Subcutaneous abdominal adipose tissue (tissue), 5 donors: Measurements from ENCODE around the gene PSME3IP1.

Experiments used
- H3K27ac ChIP-seq: one replicate; pipeline ENCODE4 v1.7.0; 2013; ENCODE audit warnings: low read depth, mild to moderate bottlenecking, inconsistent platforms, low read length, moderate library complexity
- H3K27me3 ChIP-seq, 5 donors: one replicate each; pipeline ENCODE4 v1.7.0; 2013; ENCODE audit warnings: low read length in 5 of 5, inconsistent platforms in 1 of 5; ENCODE audit not compliant: control insufficient read depth in 5 of 5, insufficient read depth in 4 of 5
- H3K36me3 ChIP-seq, 5 donors: one replicate each; pipeline ENCODE4 v1.7.0; 2013; ENCODE audit warnings: low read length in 5 of 5; ENCODE audit not compliant: control insufficient read depth in 5 of 5, insufficient read depth in 5 of 5
- H3K4me1 ChIP-seq, 5 donors: one replicate each; pipeline ENCODE4 v1.7.0; 2013; ENCODE audit warnings: low read length in 5 of 5, mild to moderate bottlenecking in 3 of 5, moderate library complexity in 1 of 5; ENCODE audit not compliant: control insufficient read depth in 5 of 5, insufficient read depth in 5 of 5
- H3K4me3 ChIP-seq, 5 donors: one replicate each; pipeline ENCODE4 v1.7.0; 2013; ENCODE audit warnings: low read length in 5 of 5, low read depth in 1 of 5
- H3K9ac ChIP-seq, 5 donors: one replicate each; pipeline ENCODE4 v1.7.0; 2013; ENCODE audit warnings: low read length in 5 of 5, mild to moderate bottlenecking in 4 of 5, moderate library complexity in 3 of 5
- H3K9me3 ChIP-seq, 5 donors: one replicate each; pipeline ENCODE4 v1.7.0; 2013; ENCODE audit warnings: low read length in 5 of 5; ENCODE audit not compliant: control insufficient read depth in 5 of 5
- donor health status: healthy.
- donor health status: healthy.
- donor health status: healthy.
- donor health status: healthy.
- donor health status: healthy.

Gene PSME3IP1

DNA sequence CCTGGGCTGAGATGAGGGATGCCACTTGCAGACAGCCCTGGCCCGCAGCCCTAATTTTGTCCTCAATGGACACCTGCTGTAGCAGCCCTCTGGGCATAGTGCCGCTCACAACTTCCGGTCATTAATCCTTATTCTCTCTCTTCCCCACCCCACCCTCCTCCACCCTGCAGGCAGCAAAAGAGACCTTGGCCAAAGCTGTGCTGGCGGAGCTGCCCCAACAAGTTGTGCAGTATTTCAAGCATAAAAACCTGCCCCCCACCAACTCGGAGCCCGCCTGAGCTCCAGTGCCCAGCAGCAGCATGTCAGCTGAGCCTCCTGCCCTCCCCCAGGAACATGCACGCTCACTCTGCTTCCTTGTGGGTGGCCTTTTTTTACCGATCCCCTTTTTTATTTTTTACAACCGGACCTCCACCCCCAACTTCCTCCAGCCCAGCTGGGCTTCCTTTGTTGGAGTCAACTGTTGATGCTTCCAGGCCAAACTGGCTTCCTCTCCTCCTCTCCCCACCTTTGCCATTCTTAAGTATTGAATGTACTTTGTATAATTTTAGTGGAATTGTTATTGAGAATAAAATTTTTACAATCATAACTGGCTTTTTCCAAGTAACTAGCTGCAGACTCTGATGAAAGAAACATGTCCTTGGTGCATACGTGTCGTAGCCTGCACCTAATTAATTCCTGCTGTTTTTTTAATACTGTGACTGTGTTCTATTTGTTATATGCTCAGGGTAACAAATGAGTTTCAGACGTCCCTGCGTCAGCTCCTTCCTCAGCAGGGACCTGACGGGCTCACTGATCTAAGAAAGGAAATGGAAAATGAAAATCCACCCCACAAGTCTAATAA, 38.2 kb downstream of the PSME3IP1 start:
- H3K27ac ChIP-seq = peak overlapping the region; percentile 43
- H3K9ac ChIP-seq = no peak overlapping the region
- no peaks in the 10 kb centered on the region for H3K9me3 ChIP-seq
- peaks cover 5 to 36% (median 32%) of the 10 kb centered on the region in 5 donors for H3K36me3 ChIP-seq
- H3K4me3 ChIP-seq = peak overlapping the region in 1 of 5 donors; percentile 27
- no peaks in the 10 kb centered on the region for H3K27me3 ChIP-seq
- H3K4me1 ChIP-seq = peaks cover 8 to 89% (median 72%) of the 10 kb centered on the region in 5 donors

DNA sequence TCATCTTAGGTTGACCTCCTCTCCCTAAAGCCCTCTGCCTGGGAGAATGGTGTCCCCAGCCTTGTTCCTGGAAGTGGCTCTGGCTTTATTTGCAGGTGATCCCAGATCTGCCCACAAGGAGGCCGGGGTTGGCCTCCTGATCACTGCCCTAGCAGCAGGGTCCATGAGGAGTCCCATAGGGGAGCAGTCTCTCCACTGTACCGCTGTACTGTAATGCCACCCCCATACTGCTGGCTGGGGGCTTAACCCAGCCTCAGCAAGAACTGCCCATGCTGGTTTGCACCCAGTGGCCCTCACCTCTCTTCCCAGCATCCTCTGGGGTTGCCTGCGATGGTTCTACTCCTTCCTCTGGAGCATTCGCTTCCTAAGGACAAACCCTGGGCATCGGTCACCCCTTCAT, 39.1 kb downstream of the PSME3IP1 start:
- H3K27me3 ChIP-seq = no peaks in the 10 kb centered on the region
- no peak overlapping the region for H3K9ac ChIP-seq
- peaks cover 8 to 92% (median 80%) of the 10 kb centered on the region in 5 donors for H3K4me1 ChIP-seq
- H3K27ac ChIP-seq = peak overlapping the region; percentile 35
- H3K4me3 ChIP-seq = no peak overlapping the region
- H3K9me3 ChIP-seq = no peaks in the 10 kb centered on the region
- peaks cover 0 to 29% (median 24%) of the 10 kb centered on the region in 5 donors for H3K36me3 ChIP-seq

DNA sequence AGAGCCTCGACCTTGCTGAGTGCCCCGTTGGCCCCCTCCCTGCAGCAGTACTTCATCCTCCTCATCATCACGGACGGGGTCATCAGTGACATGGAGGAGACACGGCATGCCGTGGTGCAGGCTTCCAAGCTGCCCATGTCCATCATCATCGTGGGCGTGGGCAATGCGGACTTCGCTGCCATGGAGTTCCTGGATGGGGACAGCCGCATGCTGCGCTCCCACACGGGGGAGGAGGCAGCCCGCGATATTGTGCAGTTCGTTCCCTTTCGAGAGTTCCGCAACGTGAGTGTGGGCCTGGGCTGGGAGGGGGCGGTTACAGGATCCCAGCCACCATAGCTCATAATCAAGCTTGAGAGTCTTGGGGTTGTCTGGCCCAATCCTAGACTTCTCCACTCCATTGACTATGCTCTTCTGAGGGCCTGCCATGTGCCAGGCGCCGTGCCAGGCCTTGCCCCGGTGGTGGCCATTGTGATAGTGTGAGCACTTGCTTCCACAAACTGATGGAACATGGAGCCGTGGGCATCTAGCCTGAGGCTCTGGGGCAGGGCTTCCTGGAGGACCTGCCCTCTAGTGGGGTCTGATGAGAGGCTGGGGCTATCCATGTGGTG, 39.7 kb downstream of the PSME3IP1 start:
- Histone ChIP-seq H3K4me1 (peaks cover 5 to 92% (median 81%) of the 10 kb centered on the region in 5 donors), H3K9ac (no peak overlapping the region), H3K27ac (no peak overlapping the region), H3K4me3 (no peak overlapping the region), H3K27me3 (no peaks in the 10 kb centered on the region), H3K36me3 (peaks cover 0 to 32% (median 29%) of the 10 kb centered on the region in 5 donors), H3K9me3 (no peaks in the 10 kb centered on the region)

DNA sequence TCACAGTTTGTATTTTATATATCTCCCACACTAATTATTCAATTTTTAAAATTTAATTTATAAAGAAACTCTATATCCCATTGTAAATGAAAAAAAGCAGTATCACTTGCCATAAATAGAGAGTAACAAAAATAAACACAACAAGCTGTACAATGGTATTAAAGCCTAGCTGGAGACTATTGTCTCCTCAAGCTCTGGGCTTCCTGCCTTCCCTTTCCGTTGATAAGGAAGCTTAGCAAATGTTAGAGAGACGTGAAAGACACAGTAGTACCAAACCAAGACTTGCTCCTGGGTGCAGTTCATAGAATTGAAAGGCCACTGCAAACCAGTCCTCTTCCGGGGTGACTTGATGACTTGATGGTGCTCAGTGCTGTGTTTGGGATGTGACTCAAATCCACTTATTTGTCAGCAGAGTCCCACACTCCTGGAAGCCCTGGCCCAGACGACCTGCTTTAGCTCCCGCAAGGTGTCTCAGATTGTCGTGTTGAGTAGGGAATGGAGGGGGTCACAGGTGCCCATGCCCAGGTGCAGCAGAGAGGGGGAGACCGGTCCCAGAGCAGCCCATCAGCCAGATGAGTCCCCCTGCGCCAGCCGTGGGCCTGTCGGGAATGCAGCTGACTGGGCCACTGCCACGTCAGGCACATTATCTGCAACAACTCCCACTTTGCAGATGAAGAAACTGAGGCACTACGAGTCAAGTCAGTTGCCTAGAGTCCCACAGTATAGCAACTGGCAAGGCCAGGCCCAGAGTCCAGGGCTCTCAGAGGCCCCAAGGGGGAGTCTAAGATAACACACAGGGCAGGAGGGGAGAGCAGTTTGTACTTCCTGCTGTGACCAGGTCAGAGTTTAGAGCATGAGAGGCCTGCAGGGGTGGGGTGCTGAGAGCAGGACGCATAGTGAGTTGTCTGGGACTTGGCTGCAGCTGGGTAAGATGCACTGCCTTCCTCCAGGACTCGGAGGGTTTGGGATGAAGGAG, 40.5 kb downstream of the PSME3IP1 start:
- Histone ChIP-seq H3K36me3 (peaks cover 0 to 35% (median 29%) of the 10 kb centered on the region in 5 donors), H3K27ac (no peak overlapping the region), H3K4me1 (peaks cover 3 to 92% (median 81%) of the 10 kb centered on the region in 5 donors)

DNA sequence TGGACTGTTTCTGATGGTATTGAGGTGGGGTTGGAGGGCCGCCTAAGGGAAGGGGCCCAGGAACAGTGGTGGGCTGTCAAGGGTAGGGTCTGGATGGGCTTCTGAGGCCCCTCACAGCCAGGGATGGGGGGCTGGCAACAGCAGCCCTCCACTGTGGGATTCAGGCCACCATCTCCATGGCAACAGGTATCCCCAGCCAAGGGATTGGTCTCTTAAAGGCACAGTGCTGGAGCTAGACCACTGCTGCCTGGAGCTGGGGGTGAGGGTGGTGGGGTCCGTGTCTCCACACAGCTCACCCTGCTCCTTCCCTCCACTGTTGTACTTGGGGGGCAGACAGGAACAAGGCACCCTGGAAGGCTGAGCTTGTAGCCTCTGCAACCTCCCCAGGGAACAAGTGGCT, 41.8 kb downstream of the PSME3IP1 start:
- H3K27ac ChIP-seq = no peak overlapping the region
- H3K9me3 ChIP-seq = no peaks in the 10 kb centered on the region
- H3K4me1 ChIP-seq = peaks cover 3 to 96% (median 87%) of the 10 kb centered on the region in 5 donors
- H3K27me3 ChIP-seq = no peaks in the 10 kb centered on the region
- H3K36me3 ChIP-seq = peaks cover 0 to 28% (median 25%) of the 10 kb centered on the region in 5 donors
- H3K9ac ChIP-seq = peak overlapping the region in 1 of 5 donors; percentile 63
- no peak overlapping the region for H3K4me3 ChIP-seq

More for the DNA sequence above, 40.5 kb downstream of the PSME3IP1 start:
- Histone ChIP-seq H3K9me3 (no peaks in the 10 kb centered on the region), H3K4me3 (peak overlapping the region in 1 of 5 donors; percentile 21), H3K27me3 (no peaks in the 10 kb centered on the region), H3K9ac (no peak overlapping the region)

DNA sequence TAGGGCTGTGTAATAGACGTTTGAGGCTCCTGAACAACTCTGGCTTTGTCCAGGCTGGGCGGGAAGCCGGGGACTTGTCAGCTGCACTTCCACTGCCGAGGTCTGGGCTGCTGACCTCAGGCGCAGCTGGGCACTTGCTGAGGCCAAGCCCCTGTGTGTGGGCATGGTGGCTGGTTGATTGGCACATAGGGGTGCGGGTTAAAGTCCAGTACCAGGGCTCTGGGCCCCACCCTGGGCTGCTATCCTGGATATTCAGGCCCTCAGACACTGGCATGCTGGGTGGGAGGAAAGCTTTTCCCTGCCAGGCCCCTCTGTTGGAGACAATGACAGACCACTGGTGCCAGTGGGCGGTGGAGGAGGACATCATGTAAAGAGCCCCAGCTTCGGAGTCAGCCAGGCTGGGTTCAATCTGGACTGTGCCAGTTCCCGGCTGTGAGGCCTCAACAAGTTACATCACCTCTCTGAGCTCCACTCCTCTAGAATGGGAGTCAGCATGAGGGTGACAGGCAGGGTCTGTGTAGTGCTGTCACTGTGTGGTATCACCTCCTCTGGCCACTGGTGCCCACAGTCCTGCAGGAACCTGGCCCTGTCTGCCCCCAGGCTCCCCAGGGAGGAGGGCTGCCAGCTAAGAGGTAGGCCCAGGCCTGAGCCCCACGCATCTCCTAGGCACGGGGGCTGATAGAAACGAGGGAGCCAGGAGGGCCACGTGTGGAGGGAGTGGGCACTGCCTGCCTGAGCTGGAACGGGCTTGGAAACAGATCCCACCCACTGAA, 42.5 kb downstream of the PSME3IP1 start:
- Histone ChIP-seq H3K9ac (peak overlapping the region in 2 of 5 donors; percentile 1 to 4), H3K27ac (no peak overlapping the region), H3K36me3 (peaks cover 0 to 26% (median 22%) of the 10 kb centered on the region in 5 donors), H3K27me3 (no peaks in the 10 kb centered on the region), H3K4me1 (peaks cover 3 to 93% (median 80%) of the 10 kb centered on the region in 5 donors), H3K4me3 (no peak overlapping the region), H3K9me3 (no peaks in the 10 kb centered on the region)

DNA sequence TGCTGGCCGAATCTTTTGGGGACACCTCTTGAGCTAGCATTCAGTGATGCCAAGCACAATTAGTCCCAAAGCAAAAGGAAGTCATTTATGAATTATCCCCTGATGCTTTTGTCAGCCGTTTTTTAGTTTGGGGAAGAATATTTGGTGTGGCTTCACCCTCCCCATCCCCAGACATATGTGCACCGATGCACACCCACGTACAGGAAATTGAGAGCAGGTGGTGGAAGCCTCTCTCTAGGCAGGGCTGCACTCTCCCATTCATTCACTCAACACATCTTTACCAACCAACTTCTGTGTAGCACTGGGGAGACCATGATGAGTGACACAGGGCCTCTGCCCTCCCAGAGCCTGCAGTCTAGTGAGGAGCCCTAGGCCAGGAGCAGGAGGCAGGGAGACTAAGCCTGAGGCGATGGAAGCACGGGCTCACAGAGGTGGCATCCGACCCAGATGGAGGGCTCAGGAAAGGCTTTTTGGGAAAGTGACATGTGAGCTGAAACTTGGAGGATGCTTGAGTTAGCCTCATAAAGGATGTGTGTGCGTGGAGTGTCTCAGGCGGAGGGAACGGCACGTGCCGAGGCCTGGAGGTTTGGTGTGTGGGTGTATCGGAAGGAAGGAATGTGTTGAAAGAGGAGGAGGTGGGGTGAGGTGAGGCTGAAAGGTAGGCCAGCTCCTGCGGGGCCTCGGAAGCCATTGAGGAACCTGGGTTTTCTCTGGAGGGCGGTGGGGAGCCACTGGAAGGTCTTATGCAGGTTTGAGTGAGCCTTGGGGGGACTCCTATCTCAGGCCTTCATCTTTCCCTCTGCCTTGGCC, 43.8 kb downstream of the PSME3IP1 start:
- Histone ChIP-seq H3K4me1 (peaks cover 3 to 90% (median 68%) of the 10 kb centered on the region in 5 donors), H3K4me3 (no peak overlapping the region), H3K27me3 (no peaks in the 10 kb centered on the region), H3K9ac (no peak overlapping the region), H3K9me3 (no peaks in the 10 kb centered on the region), H3K36me3 (peaks cover 0 to 35% (median 30%) of the 10 kb centered on the region in 5 donors), H3K27ac (no peak overlapping the region)

DNA sequence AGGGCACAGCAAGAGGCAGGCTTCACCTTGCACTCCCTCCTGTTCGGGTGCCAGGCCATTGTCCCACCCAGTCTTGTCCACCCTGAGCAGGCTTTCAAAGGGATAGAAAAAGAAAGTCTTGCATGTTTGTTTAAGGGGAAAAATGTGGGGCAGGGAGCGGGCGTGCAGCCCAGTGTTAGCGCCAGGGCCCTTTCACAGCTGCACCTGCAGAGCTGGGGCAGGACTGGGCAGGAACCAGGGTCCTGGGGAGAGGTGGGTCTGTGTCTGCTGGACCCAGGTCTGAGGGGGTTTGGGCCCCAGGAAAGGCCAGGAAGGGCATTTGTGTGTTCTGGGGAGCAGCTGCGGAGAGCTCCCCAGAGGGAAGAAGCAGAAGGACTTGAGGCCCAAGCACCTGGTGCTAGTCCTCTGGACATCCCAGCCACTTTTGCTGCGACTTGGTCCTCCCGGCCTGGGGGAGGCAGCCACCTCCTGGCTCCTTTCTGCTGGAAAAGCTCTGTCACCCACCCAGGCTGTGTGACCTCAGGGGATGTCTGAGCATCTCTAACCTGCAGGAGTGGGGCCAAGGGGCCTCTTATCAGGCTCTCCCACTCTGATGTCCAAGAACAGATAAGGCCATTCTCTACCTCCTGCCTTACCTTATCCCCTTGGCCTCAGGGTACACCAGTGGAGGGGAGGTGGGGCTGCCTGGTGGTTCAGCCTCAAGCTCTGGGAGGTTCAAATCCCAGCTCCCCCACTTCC, 44.7 kb downstream of the PSME3IP1 start:
- H3K36me3 ChIP-seq = peaks cover 0 to 37% (median 32%) of the 10 kb centered on the region in 5 donors
- no peak overlapping the region for H3K4me3 ChIP-seq
- peaks cover 3 to 84% (median 59%) of the 10 kb centered on the region in 5 donors for H3K4me1 ChIP-seq
- no peak overlapping the region for H3K27ac ChIP-seq
- H3K9me3 ChIP-seq = no peaks in the 10 kb centered on the region
- no peak overlapping the region for H3K9ac ChIP-seq
- H3K27me3 ChIP-seq = no peaks in the 10 kb centered on the region
